Kidney epithelial cell (primary cell): Measurements from ENCODE around the gene MFAP2. TPM values are rescaled to one million over a fixed set of nuclear protein-coding genes. Genes with fewer than 3 reads are reported as not detected.

Source experiments
- DNase-seq: peaks from one replicate; pipeline ENCODE4 v3.0.0-alpha.2; 2010; ENCODE audit warnings: low read depth
- H3K27me3 ChIP-seq: 2 replicates; pipeline ENCODE4 v1.6.0; 2011; ENCODE audit warnings: low read length; ENCODE audit not compliant: control insufficient read depth, insufficient read depth
- H3K36me3 ChIP-seq: 2 replicates; pipeline ENCODE4 v1.5.1; 2011; ENCODE audit warnings: low read length; ENCODE audit not compliant: control insufficient read depth, insufficient read depth
- H3K4me3 ChIP-seq: 2 replicates; pipeline ENCODE4 v1.5.1; 2011; ENCODE audit warnings: low read depth, mild to moderate bottlenecking, control low read depth, low read length
- total RNA-seq: library from RNA; depleted of rRNA; stranded (reverse); fragments of >200 nt; gene quantifications from 2 replicates; pipeline ENCODE4 v1.2.3, GENCODE V29; 2015
- TF ChIP-seq, protein P1 (sequence below): IDR thresholded peaks from 2 replicates; pipeline ENCODE4 v1.5.1; 2011; ENCODE audit warnings: mild to moderate bottlenecking, moderate library complexity, low read length, control low read depth, inconsistent platforms; ENCODE audit not compliant: insufficient read depth, poor library complexity, severe bottlenecking

MFAP2 gene
- total RNA-seq, 1 donor from 2014 or later = 58.2 TPM

DNA sequence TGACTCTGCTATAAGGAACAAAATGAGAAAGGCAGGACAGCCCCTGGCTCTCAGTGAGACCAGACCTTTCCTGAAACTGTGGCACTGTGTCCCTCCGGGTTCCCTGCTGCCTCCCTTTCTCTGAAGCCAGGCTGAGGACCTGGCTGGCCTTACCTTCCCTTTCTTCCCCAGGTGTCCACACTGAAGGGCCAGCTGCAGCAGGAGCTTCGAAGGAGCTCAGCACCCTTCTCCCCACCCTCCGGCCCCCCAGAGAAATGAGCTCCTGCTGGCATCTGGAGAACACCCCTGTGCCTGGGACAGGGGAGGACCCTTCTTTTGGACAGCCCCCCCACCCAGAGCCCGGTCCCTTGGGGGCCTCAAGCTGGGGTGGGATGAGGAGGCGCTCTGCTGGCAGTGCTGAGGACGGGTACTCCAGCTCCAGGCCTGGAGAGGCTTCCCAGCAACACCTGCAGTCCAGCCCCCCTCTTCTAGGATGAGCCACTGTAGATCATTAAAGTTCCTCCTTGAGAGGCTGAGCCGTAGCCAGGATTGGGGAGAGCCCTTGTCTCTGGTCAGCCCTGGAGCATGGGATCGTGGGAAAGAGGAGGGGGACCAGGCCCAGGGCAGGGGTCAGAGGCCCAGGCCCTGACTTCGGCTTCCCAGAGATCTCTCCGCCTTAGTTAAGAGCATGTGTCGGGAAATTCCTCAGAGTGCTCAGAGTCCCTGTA lies 8.1 kb downstream of the MFAP2 start:
- Histone ChIP-seq H3K27me3 (no peaks in the 10 kb centered on the region), H3K4me3 (no peak overlapping the region), H3K36me3 (peaks cover 1% of the 10 kb centered on the region)
- no peak for DNase-seq
- TF ChIP-seq, protein P1, sequence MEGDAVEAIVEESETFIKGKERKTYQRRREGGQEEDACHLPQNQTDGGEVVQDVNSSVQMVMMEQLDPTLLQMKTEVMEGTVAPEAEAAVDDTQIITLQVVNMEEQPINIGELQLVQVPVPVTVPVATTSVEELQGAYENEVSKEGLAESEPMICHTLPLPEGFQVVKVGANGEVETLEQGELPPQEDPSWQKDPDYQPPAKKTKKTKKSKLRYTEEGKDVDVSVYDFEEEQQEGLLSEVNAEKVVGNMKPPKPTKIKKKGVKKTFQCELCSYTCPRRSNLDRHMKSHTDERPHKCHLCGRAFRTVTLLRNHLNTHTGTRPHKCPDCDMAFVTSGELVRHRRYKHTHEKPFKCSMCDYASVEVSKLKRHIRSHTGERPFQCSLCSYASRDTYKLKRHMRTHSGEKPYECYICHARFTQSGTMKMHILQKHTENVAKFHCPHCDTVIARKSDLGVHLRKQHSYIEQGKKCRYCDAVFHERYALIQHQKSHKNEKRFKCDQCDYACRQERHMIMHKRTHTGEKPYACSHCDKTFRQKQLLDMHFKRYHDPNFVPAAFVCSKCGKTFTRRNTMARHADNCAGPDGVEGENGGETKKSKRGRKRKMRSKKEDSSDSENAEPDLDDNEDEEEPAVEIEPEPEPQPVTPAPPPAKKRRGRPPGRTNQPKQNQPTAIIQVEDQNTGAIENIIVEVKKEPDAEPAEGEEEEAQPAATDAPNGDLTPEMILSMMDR = no peak

DNA sequence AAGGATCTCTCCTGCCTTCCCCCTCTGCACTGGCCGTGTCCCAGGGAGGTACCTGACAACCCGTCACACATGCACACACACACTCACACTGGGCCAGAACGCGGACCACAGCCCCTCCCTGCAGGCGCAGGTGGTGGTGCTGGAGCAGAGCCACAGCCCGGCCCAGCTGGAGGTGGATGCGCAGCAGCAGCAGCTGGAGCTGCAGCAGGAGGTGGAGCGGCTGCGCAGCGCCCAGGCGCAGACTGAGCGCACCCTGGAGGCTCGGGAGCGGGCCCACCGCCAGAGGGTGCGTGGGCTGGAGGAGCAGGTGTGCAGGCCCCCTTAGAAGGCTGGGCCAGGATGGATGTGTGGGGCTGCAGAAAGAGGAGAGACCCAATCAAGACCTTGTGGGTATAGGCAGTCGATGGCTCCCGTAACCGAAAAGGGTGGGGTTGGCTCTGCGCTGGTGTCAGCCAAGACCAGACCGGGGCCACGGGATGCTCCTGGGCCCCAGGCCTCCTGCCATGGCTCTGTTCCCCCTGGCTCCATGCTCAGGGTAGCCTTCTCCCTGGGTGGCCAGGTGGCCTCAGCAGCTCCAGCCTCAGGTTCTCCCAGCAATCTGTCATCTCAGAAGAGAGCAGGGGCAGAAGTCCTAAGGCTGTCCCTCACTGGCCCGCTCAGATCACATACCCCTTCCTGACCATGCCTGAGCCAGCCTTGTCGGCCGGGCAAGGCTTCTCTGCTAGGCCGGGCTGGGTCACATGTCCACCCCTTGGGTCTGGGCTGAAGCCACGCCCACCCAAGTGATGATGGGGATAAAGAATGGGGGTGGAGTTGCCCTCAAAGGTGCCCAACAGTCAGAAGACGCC lies 8.9 kb downstream of the MFAP2 start:
- peaks cover 1% of the 10 kb centered on the region for H3K36me3 ChIP-seq
- TF ChIP-seq, protein P1 = no peak
- DNase-seq = no peak
- no peaks in the 10 kb centered on the region for H3K27me3 ChIP-seq
- no peak overlapping the region for H3K4me3 ChIP-seq

DNA sequence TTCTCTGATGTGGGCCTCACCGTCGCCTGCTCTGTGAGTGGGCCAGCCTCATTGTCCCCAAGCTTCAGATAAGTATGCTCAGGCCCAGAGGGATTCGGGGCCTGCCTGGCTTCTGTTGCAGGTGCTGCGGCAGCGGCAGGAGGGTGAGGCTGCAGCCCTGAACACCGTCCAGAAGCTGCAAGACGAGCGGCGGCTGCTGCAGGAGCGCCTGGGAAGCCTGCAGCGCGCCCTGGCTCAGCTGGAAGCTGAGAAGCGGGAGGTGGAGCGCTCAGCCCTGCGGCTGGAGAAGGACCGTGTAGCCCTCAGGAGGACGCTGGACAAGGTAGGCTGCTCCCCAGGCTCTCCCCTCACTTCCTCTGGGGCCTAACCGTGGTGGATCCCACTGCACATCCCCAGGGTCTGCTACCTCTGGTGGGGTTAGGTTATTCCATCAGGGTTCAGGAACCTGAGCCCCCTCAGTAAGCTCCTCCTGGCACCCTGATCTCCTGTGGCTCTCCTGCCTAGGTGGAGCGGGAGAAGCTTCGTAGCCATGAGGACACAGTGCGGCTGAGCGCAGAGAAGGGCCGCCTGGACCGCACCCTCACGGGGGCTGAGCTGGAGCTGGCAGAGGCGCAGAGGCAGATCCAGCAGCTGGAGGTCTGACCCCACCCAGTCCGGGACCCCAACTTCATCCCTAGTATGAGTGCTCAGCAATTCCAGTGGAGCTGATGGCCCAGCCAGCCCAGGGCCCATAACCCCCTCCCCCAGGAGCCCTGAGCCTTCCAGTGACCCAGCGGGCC lies 10.1 kb downstream of the MFAP2 start:
- TF ChIP-seq, protein P1 = no peak
- Histone ChIP-seq H3K36me3 (peaks cover 1% of the 10 kb centered on the region), H3K4me3 (no peak overlapping the region), H3K27me3 (no peaks in the 10 kb centered on the region)
- no peak for DNase-seq

GRCh38 chr1:16969651-16970050 lies 10.8 kb downstream of the MFAP2 start:
- TF ChIP-seq, protein P1 = no peak
- H3K4me3 ChIP-seq = no peak overlapping the region
- H3K27me3 ChIP-seq = no peaks in the 10 kb centered on the region
- no peak for DNase-seq
- peaks cover 1% of the 10 kb centered on the region for H3K36me3 ChIP-seq

GRCh38 chr1:16969057-16969611 lies 11.3 kb downstream of the MFAP2 start:
- DNase-seq = no peak
- TF ChIP-seq, protein P1 = no peak
- H3K4me3 ChIP-seq = no peak overlapping the region
- no peaks in the 10 kb centered on the region for H3K27me3 ChIP-seq
- peaks cover 1% of the 10 kb centered on the region for H3K36me3 ChIP-seq
